HFF-Myc (cell line): ENCODE measurements around the gene ORMDL2.
"Not testable (repeated sequence)": the region's sequence is repeated elsewhere in the genome, so short reads cannot be mapped to it uniquely, and the experiment has no call there.

Experiments used
- DNase-seq: peaks from one replicate; pipeline ENCODE4 v3.0.0-alpha.2; 2011; ENCODE audit warnings: low read depth; ENCODE audit errors: extremely low read depth
- H3K4me3 ChIP-seq: replicated peaks from 2 replicates; pipeline ENCODE4 v1.5.1; 2011; ENCODE audit warnings: low read depth, mild to moderate bottlenecking, control low read depth, low read length
- CTCF ChIP-seq: IDR thresholded peaks from 2 replicates; pipeline ENCODE4 v1.5.1; 2012; ENCODE audit warnings: mild to moderate bottlenecking, low read depth, low read length, control low read depth; ENCODE audit errors: missing control alignments

The ORMDL2 gene

GRCh38 chr12:55865327-55865726 is 47.5 kb downstream of the ORMDL2 start:
- no peak for TF ChIP-seq CTCF

GRCh38 chr12:55866454-55867004 is 48.7 kb downstream of the ORMDL2 start:
- not testable (repeated sequence) for DNase-seq

More at GRCh38 chr12:55865327-55865726, 47.5 kb downstream of the ORMDL2 start:
- DNase-seq, result no peak
- H3K4me3 ChIP-seq, result no peak overlapping the region

More at GRCh38 chr12:55866454-55867004, 48.7 kb downstream of the ORMDL2 start:
- not testable (repeated sequence) for H3K4me3 ChIP-seq
